Endothelial cell of umbilical vein (primary cell): Measurements from ENCODE around the gene SPATA3. TPM values are rescaled to one million over a fixed set of nuclear protein-coding genes. Genes with fewer than 3 reads are reported as not detected.

Source experiments
- BruUV-seq: library from RNA; stranded (reverse); fragments of 400-500 nt; replicated peaks from 2 replicates; lab custom pipeline; 2021; lab: Mats Ljungman, UMichigan
- CTCF ChIA-PET: fragments of 300-600, 350-600 bp; sonication (Branson Sonifier 250); formaldehyde crosslinking; loops from one replicate; lab custom pipeline; 2021; ENCODE audit warnings: antibody characterized with exemption, inconsistent platforms; lab: Charles Lee
- POLR2A ChIA-PET: fragments of 300-600, 350-600 bp; sonication (Branson Sonifier 250); formaldehyde crosslinking; loops from one replicate; lab custom pipeline; 2021; ENCODE audit warnings: antibody characterized with exemption, inconsistent platforms; lab: Charles Lee
- DNase-seq: peaks from one replicate; pipeline ENCODE4 v3.0.0-alpha.2; 2011; ENCODE audit warnings: low read depth, low spot score
- FAIRE-seq: peaks from 2 replicates; lab custom pipeline; 2011; peaks lifted over from hg19 to GRCh38; lab: Jason Lieb, UNC
- H2AFZ ChIP-seq: 2 replicates; pipeline ENCODE4 v1.6.0; 2012; ENCODE audit warnings: low read depth, low read length, control low read depth, inconsistent platforms
- H3K27ac ChIP-seq: 2 replicates; pipeline ENCODE4 v1.5.1; 2011; ENCODE audit warnings: low read depth, mild to moderate bottlenecking, control low read depth, low read length, moderate library complexity; ENCODE audit not compliant: insufficient read depth
- H3K27me3 ChIP-seq, 2 experiments: 2 replicates each; pipeline versions ENCODE4 v1.6.0 to v1.6.1; 2011; ENCODE audit warnings: low read length in 2 of 2, mixed read lengths in 1 of 2; ENCODE audit not compliant: control insufficient read depth in 2 of 2, insufficient read depth in 2 of 2
- H3K36me3 ChIP-seq, 2 experiments: 2 replicates in 1 of 2; 3 replicates in 1 of 2; pipeline ENCODE4 v1.5.1; 2011; ENCODE audit warnings: low read length in 2 of 2, mild to moderate bottlenecking in 1 of 2, moderate library complexity in 1 of 2; ENCODE audit not compliant: control insufficient read depth in 2 of 2, insufficient read depth in 2 of 2; ENCODE audit errors: extremely low read depth in 1 of 2
- H3K4me1 ChIP-seq: 3 replicates; pipeline ENCODE4 v1.5.1; 2011; ENCODE audit warnings: mild to moderate bottlenecking, low read length; ENCODE audit not compliant: control insufficient read depth, insufficient read depth; ENCODE audit errors: extremely low read depth
- H3K4me2 ChIP-seq: 2 replicates; pipeline ENCODE4 v1.6.1; 2011; ENCODE audit warnings: low read length, control low read depth, mixed read lengths; ENCODE audit not compliant: insufficient read depth
- H3K4me3 ChIP-seq, 3 experiments: fragments of 200-600 bp in 1 of 3; sonication (generic), shearing (Covaris generic) in 1 of 3; replicated peaks in 1 of 3; 2 replicates each; pipeline ENCODE4 v1.5.1; 2011 to 2016; ENCODE audit warnings: control low read depth in 3 of 3, low read length in 3 of 3, mild to moderate bottlenecking in 2 of 3, inconsistent platforms in 1 of 3, low read depth in 1 of 3, moderate library complexity in 1 of 3; ENCODE audit not compliant: insufficient read depth in 1 of 3
- H3K79me2 ChIP-seq: 2 replicates; pipeline ENCODE4 v1.6.0; 2012; ENCODE audit warnings: low read length, inconsistent platforms; ENCODE audit not compliant: control insufficient read depth, insufficient read depth
- H3K9ac ChIP-seq: replicated peaks from 2 replicates; pipeline ENCODE3; 2011; ENCODE audit warnings: low read length, control low read depth; ENCODE audit not compliant: insufficient read depth; ENCODE audit errors: extremely low read depth
- H3K9me1 ChIP-seq: replicated peaks from 3 replicates; pipeline ENCODE4 v1.6.0; 2011; ENCODE audit warnings: mild to moderate bottlenecking, low read length; ENCODE audit not compliant: control insufficient read depth, insufficient read depth; ENCODE audit errors: extremely low read depth
- H3K9me3 ChIP-seq: replicated peaks from 2 replicates; pipeline ENCODE4 v1.5.1; 2012; ENCODE audit warnings: low read length, inconsistent platforms; ENCODE audit not compliant: control insufficient read depth, insufficient read depth
- H4K20me1 ChIP-seq: replicated peaks from 2 replicates; pipeline ENCODE3; 2011; ENCODE audit warnings: mild to moderate bottlenecking, low read length; ENCODE audit not compliant: control insufficient read depth, insufficient read depth; ENCODE audit errors: extremely low read depth
- CTCF ChIP-seq, 2 donors: IDR thresholded peaks; 1 replicate in 1 of 2; 2 replicates in 1 of 2; pipeline ENCODE4 v1.5.1; 2011; ENCODE audit warnings: low read length in 2 of 2, mild to moderate bottlenecking in 2 of 2, moderate library complexity in 2 of 2, control low read depth in 1 of 2, inconsistent platforms in 1 of 2, low read depth in 1 of 2; ENCODE audit not compliant: insufficient read depth in 1 of 2; ENCODE audit errors: extremely low read depth in 1 of 2
- EZH2 ChIP-seq: IDR thresholded peaks from 2 replicates; pipeline ENCODE4 v1.6.1; 2012; ENCODE audit warnings: borderline replicate concordance, low read depth, mild to moderate bottlenecking, moderate library complexity, low read length, inconsistent platforms; ENCODE audit not compliant: severe bottlenecking
- FOS ChIP-seq: IDR thresholded peaks from 2 replicates; pipeline ENCODE4 v1.6.1; 2011; ENCODE audit warnings: mild to moderate bottlenecking, low read length, moderate library complexity, borderline replicate concordance; ENCODE audit not compliant: insufficient read depth
- GATA2 ChIP-seq: IDR thresholded peaks from 2 replicates; pipeline ENCODE4 v1.7.0; 2011; ENCODE audit warnings: low read depth, mild to moderate bottlenecking, moderate library complexity, mixed read lengths, low read length; ENCODE audit not compliant: insufficient read length, insufficient read depth
- JUN ChIP-seq: IDR thresholded peaks from 2 replicates; pipeline ENCODE4 v1.6.1; 2011; ENCODE audit warnings: borderline replicate concordance, low read depth; ENCODE audit not compliant: insufficient read length, insufficient read depth
- MAX ChIP-seq: IDR thresholded peaks from 2 replicates; pipeline ENCODE4 v1.6.1; 2011; ENCODE audit not compliant: insufficient read depth, insufficient read length
- MYC ChIP-seq: IDR thresholded peaks from one replicate; pipeline ENCODE4 v1.6.1; 2011; ENCODE audit warnings: mild to moderate bottlenecking, low read depth, low read length
- POLR2A ChIP-seq: IDR thresholded peaks from 2 replicates; pipeline ENCODE4 v1.6.1; 2012; ENCODE audit warnings: low read depth, mild to moderate bottlenecking, control low read depth, low read length
- POLR2AphosphoS5 ChIP-seq: IDR thresholded peaks from 2 replicates; pipeline ENCODE4 v1.6.1; 2012; ENCODE audit warnings: low read depth, mild to moderate bottlenecking, control low read depth, low read length, moderate library complexity; ENCODE audit not compliant: insufficient read depth
- dilution Hi-C: fragments of 300-500 bp; cut with MboI; formaldehyde crosslinking; loops from one replicate; pipeline ENCODE4 v1.15.0; 2019; ENCODE audit warnings: low sequenced_read_pairs; ENCODE audit not compliant: extremely low pct_ligation_motif_present
- intact Hi-C: fragments of 100-400 bp; cut with micrococcal nuclease; formaldehyde crosslinking; loops from one replicate; pipeline ENCODE4 v1.10.0; 2022
- polyA plus RNA-seq, 4 experiments: library from polyadenylated mRNA; depleted of rRNA in 3 of 4; stranded (reverse) in 3 of 4; unstranded in 1 of 4; fragments of >200 nt; gene quantifications; 2 replicates each; pipeline versions ENCODE4 v1.2.1 to v1.2.3, GENCODE V29; 2011 to 2012; ENCODE audit warnings: missing spikeins in 1 of 4
- total RNA-seq: library from RNA; stranded (reverse); gene quantifications from 2 replicates; pipeline ENCODE4 v1.2.3, GENCODE V29; 2021

SPATA3 gene
- total and polyA plus RNA-seq, 2 donors (not counting 3 experiments of a cell fraction or from before 2014, with no cell fraction given), result not detected

GRCh38 chr2:231050018-231050901, 54.3 kb downstream of the SPATA3 start:
- Histone ChIP-seq H3K27ac (no peak overlapping the region), H3K4me2 (no peak overlapping the region), H3K9me1 (no peaks in the 10 kb centered on the region), H2AFZ (no peak overlapping the region), H3K9ac (no peak overlapping the region), H4K20me1 (no peaks in the 10 kb centered on the region), H3K27me3 (peaks cover 4 to 14% of the 10 kb centered on the region in 2 experiments), H3K36me3 (no peaks in the 10 kb centered on the region), H3K4me3 (no peak overlapping the region), H3K79me2 (no peaks in the 10 kb centered on the region), H3K9me3 (no peaks in the 10 kb centered on the region), H3K4me1 (peaks cover 2% of the 10 kb centered on the region)
- ChIA-PET CTCF (interaction anchor here (1.2 to 1.6 kb wide), 2 partner anchors 63 to 226 kb away, joined by 4 read pairs; no protein-coding TSS in a partner anchor), POLR2A (no interaction called here)
- intact Hi-C loops, result no loop called here
- FAIRE-seq (no peak), DNase-seq (no peak)
- no TSS peak for BruUV-seq
- dilution Hi-C loops, result no loop called here
- TF ChIP-seq CTCF (IDR thresholded peaks at IDR 0.05; ENCODE audit: extremely low read depth in 1 of 2, insufficient read depth in 1 of 2, low read depth in 1 of 2, low read length in 2 of 2) (no peak), MYC (no peak), GATA2 (no peak), FOS (no peak), POLR2A (no peak), EZH2 (no peak), JUN (no peak), MAX (no peak), POLR2AphosphoS5 (no peak)
